HG03097 (cell line): ENCODE data around the gene DUSP19.

Experiments used
- ATAC-seq: cut with Tn5 transposase; IDR thresholded peaks from one replicate; pipeline ENCODE4 v1.9.1; 2021; ENCODE audit not compliant: unreplicated experiment, low FRiP score

The DUSP19 gene

GRCh38 chr2:183063083-183063482 is 15.5 kb upstream of the DUSP19 start:
- no peak for ATAC-seq

GRCh38 chr2:183068561-183068960 is 10.0 kb upstream of the DUSP19 start:
- ATAC-seq, result no peak

- ATAC-seq, result no peak
These were observed 9.4 kb upstream of the DUSP19 start for GRCh38 chr2:183069174-183069573.

GRCh38 chr2:183070942-183071844 is 7.4 kb upstream of the DUSP19 start:
- no peak for ATAC-seq

GRCh38 chr2:183072177-183072576 is 6.4 kb upstream of the DUSP19 start:
- no peak for ATAC-seq

GRCh38 chr2:183078163-183078463 is 434 bp upstream of the DUSP19 start:
- no peak for ATAC-seq

GRCh38 chr2:183079139-183079775 is 710 bp downstream of the DUSP19 start:
- peak; percentile 6 for ATAC-seq

GRCh38 chr2:183081911-183082310 is 3.4 kb downstream of the DUSP19 start:
- no peak for ATAC-seq

GRCh38 chr2:183088061-183088460 is 9.5 kb downstream of the DUSP19 start:
- no peak for ATAC-seq

GRCh38 chr2:183089192-183089851 is 10.8 kb downstream of the DUSP19 start:
- ATAC-seq, result peak; percentile 49

- no peak for ATAC-seq
These were observed 12.9 kb downstream of the DUSP19 start for GRCh38 chr2:183091318-183091953.

GRCh38 chr2:183091954-183092345 is 13.4 kb downstream of the DUSP19 start:
- no peak for ATAC-seq

GRCh38 chr2:183093857-183094657 is 15.5 kb downstream of the DUSP19 start:
- peak; percentile 80 for ATAC-seq

GRCh38 chr2:183105402-183106134 is 27.0 kb downstream of the DUSP19 start:
- no peak for ATAC-seq

- no peak for ATAC-seq
These were observed 34.0 kb downstream of the DUSP19 start for GRCh38 chr2:183112577-183112976.

- no peak for ATAC-seq
These were observed 35.1 kb downstream of the DUSP19 start for GRCh38 chr2:183113630-183114029.

- no peak for ATAC-seq
These were observed 38.7 kb downstream of the DUSP19 start for GRCh38 chr2:183117226-183117625.

- ATAC-seq, result no peak
These were observed 44.8 kb downstream of the DUSP19 start for GRCh38 chr2:183123117-183123958.

GRCh38 chr2:183123959-183124221 is 45.3 kb downstream of the DUSP19 start:
- ATAC-seq, result peak; percentile 32
